ENCODE data around the gene CYB5D1.

Gene CYB5D1

GRCh38 chr17:7825206-7825990 lies 32.4 kb upstream of the CYB5D1 start:
- TF ChIP-seq, protein P1, sequence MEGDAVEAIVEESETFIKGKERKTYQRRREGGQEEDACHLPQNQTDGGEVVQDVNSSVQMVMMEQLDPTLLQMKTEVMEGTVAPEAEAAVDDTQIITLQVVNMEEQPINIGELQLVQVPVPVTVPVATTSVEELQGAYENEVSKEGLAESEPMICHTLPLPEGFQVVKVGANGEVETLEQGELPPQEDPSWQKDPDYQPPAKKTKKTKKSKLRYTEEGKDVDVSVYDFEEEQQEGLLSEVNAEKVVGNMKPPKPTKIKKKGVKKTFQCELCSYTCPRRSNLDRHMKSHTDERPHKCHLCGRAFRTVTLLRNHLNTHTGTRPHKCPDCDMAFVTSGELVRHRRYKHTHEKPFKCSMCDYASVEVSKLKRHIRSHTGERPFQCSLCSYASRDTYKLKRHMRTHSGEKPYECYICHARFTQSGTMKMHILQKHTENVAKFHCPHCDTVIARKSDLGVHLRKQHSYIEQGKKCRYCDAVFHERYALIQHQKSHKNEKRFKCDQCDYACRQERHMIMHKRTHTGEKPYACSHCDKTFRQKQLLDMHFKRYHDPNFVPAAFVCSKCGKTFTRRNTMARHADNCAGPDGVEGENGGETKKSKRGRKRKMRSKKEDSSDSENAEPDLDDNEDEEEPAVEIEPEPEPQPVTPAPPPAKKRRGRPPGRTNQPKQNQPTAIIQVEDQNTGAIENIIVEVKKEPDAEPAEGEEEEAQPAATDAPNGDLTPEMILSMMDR (conservative IDR thresholded peaks at IDR 0.05; ENCODE audit: low read depth, low read length), result no peak
- DNase-seq (ENCODE audit: low read depth), result peak; percentile 76
- no peak overlapping the region for H3K4me3 ChIP-seq (ENCODE audit: low read length)

GRCh38 chr17:7830616-7831015 lies 27.2 kb upstream of the CYB5D1 start:
- DNase-seq (ENCODE audit: low read depth), result no peak
- TF ChIP-seq, protein P1 (conservative IDR thresholded peaks at IDR 0.05; ENCODE audit: low read depth, low read length), result no peak
- H3K4me3 ChIP-seq (ENCODE audit: low read length), result no peak overlapping the region

GRCh38 chr17:7831233-7831632 lies 26.6 kb upstream of the CYB5D1 start:
- TF ChIP-seq, protein P1 (conservative IDR thresholded peaks at IDR 0.05; ENCODE audit: low read depth, low read length), result no peak
- DNase-seq (ENCODE audit: low read depth), result no peak

GRCh38 chr17:7832431-7832830 lies 25.4 kb upstream of the CYB5D1 start:
- no peak for DNase-seq (ENCODE audit: low read depth)
- TF ChIP-seq, protein P1 (conservative IDR thresholded peaks at IDR 0.05; ENCODE audit: low read depth, low read length), result no peak
- no peak overlapping the region for H3K4me3 ChIP-seq (ENCODE audit: low read length)

More at GRCh38 chr17:7831233-7831632, 26.6 kb upstream of the CYB5D1 start:
- no peak overlapping the region for H3K4me3 ChIP-seq (ENCODE audit: low read length)

DNA sequence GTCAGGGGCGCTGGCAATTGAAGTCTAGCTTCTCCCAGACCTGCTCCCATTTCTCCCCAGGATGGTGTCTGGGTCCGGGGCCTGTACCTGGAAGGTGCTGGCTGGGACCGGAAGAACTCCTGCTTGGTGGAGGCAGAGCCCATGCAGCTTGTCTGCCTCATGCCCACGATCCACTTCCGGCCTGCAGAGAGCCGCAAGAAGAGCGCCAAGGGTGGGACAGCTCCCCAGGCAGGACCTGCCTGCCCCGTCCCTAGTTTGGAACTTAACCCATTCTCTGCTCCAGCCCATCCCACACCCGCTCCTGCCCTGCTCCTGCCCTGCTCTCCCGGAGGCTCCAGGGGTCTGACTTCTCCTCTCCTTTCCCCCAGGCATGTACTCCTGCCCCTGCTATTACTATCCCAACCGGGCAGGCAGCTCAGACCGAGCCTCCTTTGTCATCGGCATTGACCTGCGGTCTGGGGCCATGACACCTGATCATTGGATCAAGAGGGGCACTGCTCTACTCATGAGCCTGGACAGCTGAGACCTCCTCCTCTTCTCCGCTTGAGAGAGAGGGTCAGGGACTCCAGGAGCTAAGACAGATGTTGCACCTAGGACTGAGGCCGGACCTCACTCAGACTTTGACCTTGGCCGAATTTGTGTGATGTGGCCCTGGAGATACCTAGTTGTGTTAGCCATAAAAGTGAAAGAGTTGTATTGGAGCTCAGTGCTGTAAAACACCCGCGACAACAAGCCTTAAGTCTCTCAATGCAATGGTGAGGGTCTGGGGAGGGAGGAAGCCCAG lies 24.6 kb upstream of the CYB5D1 start:
- peak overlapping the region; percentile 64 for H3K4me3 ChIP-seq (ENCODE audit: low read length)
- DNase-seq (ENCODE audit: low read depth), result no peak
- TF ChIP-seq, protein P1 (conservative IDR thresholded peaks at IDR 0.05; ENCODE audit: low read depth, low read length), result no peak

DNA sequence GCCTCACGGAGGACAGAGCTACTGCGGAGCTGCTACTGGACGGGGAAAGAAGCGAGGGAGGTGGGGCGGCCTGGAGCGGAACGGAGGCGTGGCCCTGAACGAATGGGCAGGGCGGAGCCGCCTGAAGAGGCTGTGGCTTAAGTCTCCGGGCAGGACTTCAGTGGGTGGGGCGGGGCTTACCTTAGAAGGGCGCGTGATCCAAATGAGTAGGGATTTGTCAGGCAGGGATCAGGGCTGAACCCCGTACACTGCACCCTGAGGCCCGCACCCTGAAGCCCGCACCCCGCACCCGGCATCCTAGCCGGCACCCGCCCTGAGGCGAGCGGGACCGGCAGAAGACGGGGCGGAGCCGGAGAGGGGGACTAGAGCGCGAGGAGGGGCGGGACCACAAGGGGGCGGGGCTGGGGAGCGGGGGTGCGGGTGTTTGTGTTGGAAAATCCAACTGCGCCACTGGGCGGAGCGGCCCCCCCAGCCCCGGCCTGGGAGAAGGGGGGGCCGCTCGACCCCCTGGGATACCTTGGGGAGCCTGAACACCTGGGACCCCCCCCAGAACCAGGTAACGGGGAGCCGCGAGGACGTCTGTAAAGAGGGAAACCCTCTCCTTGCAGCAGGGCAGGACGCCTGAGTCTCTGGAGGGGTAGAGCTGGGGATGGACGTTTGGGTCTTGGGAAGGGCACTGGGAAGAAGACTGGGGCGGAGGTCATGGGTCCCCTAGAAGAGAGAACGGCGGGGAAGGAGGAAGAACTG lies 23.8 kb upstream of the CYB5D1 start, which contains the start of gene KDM6B:
KDM6B (plus strand) TSS at position 423 of the 747 bp plus-strand sequence. CDS start 11,338 bp downstream, outside the sequence.
- TF ChIP-seq, protein P1 (conservative IDR thresholded peaks at IDR 0.05; ENCODE audit: low read depth, low read length), result no peak

More for the DNA sequence above, 23.8 kb upstream of the CYB5D1 start, which contains the start of gene KDM6B:
- DNase-seq (ENCODE audit: low read depth), result no peak
- peak within 1 kb of the TSS; percentile 64 for H3K4me3 ChIP-seq (ENCODE audit: low read length)
